ENCODE measurements around the gene MPC1L. TPM values are rescaled to one million over a fixed set of nuclear protein-coding genes. Genes with fewer than 3 reads are reported as not detected.
A peak's percentile ranks its signal among the peaks of the same experiment; 100 is the strongest.

MPC1L gene
- total RNA-seq, 4 donors from 2014 or later = not detected

- H3K9me3 ChIP-seq = no peaks in the 10 kb centered on the region
- H3K4me1 ChIP-seq = peaks cover 11 to 20% of the 10 kb centered on the region in 2 donors
- H3K27ac ChIP-seq = peak overlapping the region; percentile 74 to 91 (median 80)
- WGBS, 2 donors = 0 to 5% methylated on average over 4 to 19 of the region's 33 CpGs
- TF ChIP-seq POLR2A (IDR thresholded peaks at IDR 0.05) (no peak), CTCF (IDR thresholded peaks at IDR 0.05) (no peak)
- peak; percentile 43 to 47 for DNase-seq
- peak overlapping the region in 2 of 3 donors; percentile 66 to 79 for H3K4me3 ChIP-seq (replicated peaks in 1 of 3)
- intact Hi-C loops (cut with DNase I) = loop anchor here (10.0 kb wide), 1 partner anchor 102 kb away; no protein-coding TSS in a partner anchor
- no peaks in the 10 kb centered on the region for H3K27me3 ChIP-seq
- H3K36me3 ChIP-seq = no peaks in the 10 kb centered on the region
Measured at GRCh38 chrX:40646489-40647306, 23.5 kb downstream of the MPC1L start.

GRCh38 chrX:40647307-40648197, 24.3 kb downstream of the MPC1L start, which contains the start of gene CXorf38:
CXorf38 (minus strand) TSS chrX:40647561; CDS start chrX:40647520, 41 bp downstream.
- peak within 1 kb of the TSS in 2 of 3 donors; percentile 66 to 79 for H3K4me3 ChIP-seq (replicated peaks in 1 of 3)
- peaks cover 11 to 20% of the 10 kb centered on the region in 2 donors for H3K4me1 ChIP-seq
- no peaks in the 10 kb centered on the region for H3K9me3 ChIP-seq
- intact Hi-C loops (cut with DNase I) = loop anchor here (10.0 kb wide), 1 partner anchor 103 kb away; no protein-coding TSS in a partner anchor
- TF ChIP-seq POLR2A (IDR thresholded peaks at IDR 0.05) (peak; percentile 52 to 79), CTCF (IDR thresholded peaks at IDR 0.05) (no peak)
- 4 to 6% methylated on average over 9 to 14 of the region's 66 CpGs for WGBS, 2 donors
- peak; percentile 88 to 89 for DNase-seq
- H3K36me3 ChIP-seq = no peaks in the 10 kb centered on the region
- H3K27ac ChIP-seq = peak within 1 kb of the TSS; percentile 74 to 91 (median 80)
- H3K27me3 ChIP-seq = no peaks in the 10 kb centered on the region

- WGBS, 2 donors = 0 to 1% methylated on average over 3 of the region's 3 CpGs
- Histone ChIP-seq H3K36me3 (no peaks in the 10 kb centered on the region), H3K27ac (no peak overlapping the region), H3K4me3 (replicated peaks in 1 of 3) (no peak overlapping the region), H3K27me3 (no peaks in the 10 kb centered on the region), H3K9me3 (no peaks in the 10 kb centered on the region), H3K4me1 (peaks cover 3 to 7% of the 10 kb centered on the region in 2 donors)
- DNase-seq = peak; percentile 63 to 73
- TF ChIP-seq CTCF (IDR thresholded peaks at IDR 0.05) (peak in 5 of 6 experiments; percentile 55 to 83 (median 68)), POLR2A (IDR thresholded peaks at IDR 0.05) (no peak)
- intact Hi-C loops (cut with DNase I) = loop anchor here (10.0 kb wide), 2 partner anchors 143 to 463 kb away; no protein-coding TSS in a partner anchor
Measured at GRCh38 chrX:40651620-40652223, 28.5 kb downstream of the MPC1L start.

GRCh38 chrX:40652664-40653063, 29.4 kb downstream of the MPC1L start:
- H3K9me3 ChIP-seq = no peaks in the 10 kb centered on the region
- 72 to 94% methylated on average over 1 of the region's 1 CpG for WGBS, 2 donors
- no peaks in the 10 kb centered on the region for H3K36me3 ChIP-seq
- peaks cover 0 to 5% of the 10 kb centered on the region in 2 donors for H3K4me1 ChIP-seq
- DNase-seq = no peak
- no peaks in the 10 kb centered on the region for H3K27me3 ChIP-seq
- intact Hi-C loops (cut with DNase I) = loop anchor here (10.0 kb wide), 2 partner anchors 142 to 462 kb away; no protein-coding TSS in a partner anchor
- no peak overlapping the region for H3K27ac ChIP-seq
- H3K4me3 ChIP-seq (replicated peaks in 1 of 3) = no peak overlapping the region
- TF ChIP-seq CTCF (IDR thresholded peaks at IDR 0.05) = no peak
- TF ChIP-seq POLR2A (IDR thresholded peaks at IDR 0.05) = no peak
